ENCODE results near the gene AGBL4. TPM values are rescaled to one million over a fixed set of nuclear protein-coding genes. Genes with fewer than 3 reads are reported as not detected.

The AGBL4 gene
- polyA plus RNA-seq, 1 donor (not counting 4 experiments of a cell fraction or from before 2014, with no cell fraction given), result not detected

DNA sequence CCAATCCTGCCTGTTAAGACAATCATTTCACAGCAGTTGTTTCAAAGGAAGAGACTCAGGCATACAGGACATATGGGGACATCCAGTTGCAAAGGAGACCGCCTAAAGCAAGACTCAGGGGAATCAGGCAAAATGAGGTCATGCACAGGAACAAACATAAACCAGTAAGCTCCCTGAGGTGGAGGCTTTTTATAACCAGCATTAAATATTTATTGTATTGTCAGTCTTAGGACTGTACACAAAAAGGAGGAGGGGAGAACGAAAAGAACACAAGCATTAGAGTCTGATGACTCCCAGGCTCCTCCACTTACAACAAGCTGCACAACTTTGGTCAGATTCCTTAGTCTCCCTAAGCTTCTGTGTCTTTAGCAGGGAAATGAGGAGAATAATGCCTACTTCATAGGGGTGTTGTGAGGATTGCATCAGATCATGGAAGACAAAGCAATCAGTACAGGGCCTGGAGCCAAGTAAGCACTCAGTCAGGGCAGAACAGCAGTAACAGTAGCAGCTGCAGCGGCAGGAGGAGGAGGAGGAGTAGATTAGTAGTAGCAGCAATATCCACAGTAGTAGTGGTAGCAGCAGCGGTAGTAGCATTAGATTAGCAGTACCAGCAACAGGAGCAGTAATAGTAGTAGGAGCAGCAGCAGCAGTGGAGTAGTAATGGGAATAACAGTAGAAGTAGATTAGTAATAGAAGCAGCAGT is 1497.6 kb downstream of the AGBL4 start:
- H3K4me3 ChIP-seq (ENCODE audit: control insufficient read depth in 2 of 3, extremely low read depth in 1 of 3, insufficient read depth in 2 of 3, low read depth in 1 of 3, low read length in 3 of 3), result no peak overlapping the region
- H3K27ac ChIP-seq (ENCODE audit: control insufficient read depth, insufficient read depth, low read length), result no peak overlapping the region
- H4K20me1 ChIP-seq (ENCODE audit: control insufficient read depth, extremely low read depth, insufficient read depth, low read length), result no peaks in the 10 kb centered on the region
- no peaks in the 10 kb centered on the region for H3K79me2 ChIP-seq (ENCODE audit: control insufficient read depth, insufficient read depth, low read length)
- no peaks in the 10 kb centered on the region for H3K36me3 ChIP-seq (ENCODE audit: control insufficient read depth in 2 of 2, extremely low read depth in 1 of 2, insufficient read depth in 2 of 2, low read length in 2 of 2)
- H2AFZ ChIP-seq (ENCODE audit: control insufficient read depth, low read length), result no peak overlapping the region
- dilution Hi-C loops (cut with MboI; ENCODE audit: extremely low pct_ligation_motif_present, low sequenced_read_pairs), result no loop called here
- H3K4me1 ChIP-seq (ENCODE audit: control insufficient read depth, extremely low read depth, insufficient read depth, low read length), result peaks cover 4% of the 10 kb centered on the region
- H3K9me3 ChIP-seq (ENCODE audit: control insufficient read depth, low read depth, low read length), result no peaks in the 10 kb centered on the region
- FAIRE-seq (no peak), DNase-seq (ENCODE audit: low read depth, low spot score) (no peak)
- H3K4me2 ChIP-seq (ENCODE audit: control insufficient read depth, extremely low read depth, insufficient read depth, low read depth, low read length), result no peak overlapping the region
- no peaks in the 10 kb centered on the region for H3K9me1 ChIP-seq (ENCODE audit: control insufficient read depth, extremely low read depth, insufficient read depth, low read length)
- H3K27me3 ChIP-seq (ENCODE audit: control insufficient read depth, extremely low read depth, insufficient read depth, low read length), result no peaks in the 10 kb centered on the region
- TF ChIP-seq, protein P1, sequence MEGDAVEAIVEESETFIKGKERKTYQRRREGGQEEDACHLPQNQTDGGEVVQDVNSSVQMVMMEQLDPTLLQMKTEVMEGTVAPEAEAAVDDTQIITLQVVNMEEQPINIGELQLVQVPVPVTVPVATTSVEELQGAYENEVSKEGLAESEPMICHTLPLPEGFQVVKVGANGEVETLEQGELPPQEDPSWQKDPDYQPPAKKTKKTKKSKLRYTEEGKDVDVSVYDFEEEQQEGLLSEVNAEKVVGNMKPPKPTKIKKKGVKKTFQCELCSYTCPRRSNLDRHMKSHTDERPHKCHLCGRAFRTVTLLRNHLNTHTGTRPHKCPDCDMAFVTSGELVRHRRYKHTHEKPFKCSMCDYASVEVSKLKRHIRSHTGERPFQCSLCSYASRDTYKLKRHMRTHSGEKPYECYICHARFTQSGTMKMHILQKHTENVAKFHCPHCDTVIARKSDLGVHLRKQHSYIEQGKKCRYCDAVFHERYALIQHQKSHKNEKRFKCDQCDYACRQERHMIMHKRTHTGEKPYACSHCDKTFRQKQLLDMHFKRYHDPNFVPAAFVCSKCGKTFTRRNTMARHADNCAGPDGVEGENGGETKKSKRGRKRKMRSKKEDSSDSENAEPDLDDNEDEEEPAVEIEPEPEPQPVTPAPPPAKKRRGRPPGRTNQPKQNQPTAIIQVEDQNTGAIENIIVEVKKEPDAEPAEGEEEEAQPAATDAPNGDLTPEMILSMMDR (optimal IDR thresholded peaks at IDR 0.05 in 1 of 3, IDR thresholded peaks at IDR 0.05 in 1 of 3, conservative IDR thresholded peaks at IDR 0.05 in 1 of 3; ENCODE audit: extremely low read depth in 1 of 3, insufficient read depth in 2 of 3, low read length in 3 of 3), result no peak
- TF ChIP-seq EZH2 (IDR thresholded peaks at IDR 0.05; ENCODE audit: low read length), result no peak
- no peak overlapping the region for H3K9ac ChIP-seq (ENCODE audit: control insufficient read depth, extremely low read depth, insufficient read depth, low read length)

- no peaks in the 10 kb centered on the region for H3K27me3 ChIP-seq (ENCODE audit: control insufficient read depth, extremely low read depth, insufficient read depth, low read length)
- FAIRE-seq (no peak), DNase-seq (ENCODE audit: low read depth, low spot score) (no peak)
- H3K79me2 ChIP-seq (ENCODE audit: control insufficient read depth, insufficient read depth, low read length), result no peaks in the 10 kb centered on the region
- H3K9me1 ChIP-seq (ENCODE audit: control insufficient read depth, extremely low read depth, insufficient read depth, low read length), result no peaks in the 10 kb centered on the region
- H3K9ac ChIP-seq (ENCODE audit: control insufficient read depth, extremely low read depth, insufficient read depth, low read length), result no peak overlapping the region
- H2AFZ ChIP-seq (ENCODE audit: control insufficient read depth, low read length), result no peak overlapping the region
- no peaks in the 10 kb centered on the region for H3K36me3 ChIP-seq (ENCODE audit: control insufficient read depth in 2 of 2, extremely low read depth in 1 of 2, insufficient read depth in 2 of 2, low read length in 2 of 2)
- no peak overlapping the region for H3K27ac ChIP-seq (ENCODE audit: control insufficient read depth, insufficient read depth, low read length)
- H3K4me1 ChIP-seq (ENCODE audit: control insufficient read depth, extremely low read depth, insufficient read depth, low read length), result peaks cover 4% of the 10 kb centered on the region
- H3K4me3 ChIP-seq (ENCODE audit: control insufficient read depth in 2 of 3, extremely low read depth in 1 of 3, insufficient read depth in 2 of 3, low read depth in 1 of 3, low read length in 3 of 3), result no peak overlapping the region
- no peak overlapping the region for H3K4me2 ChIP-seq (ENCODE audit: control insufficient read depth, extremely low read depth, insufficient read depth, low read depth, low read length)
- dilution Hi-C loops (cut with MboI; ENCODE audit: extremely low pct_ligation_motif_present, low sequenced_read_pairs), result no loop called here
- no peak for TF ChIP-seq EZH2 (IDR thresholded peaks at IDR 0.05; ENCODE audit: low read length)
- TF ChIP-seq, protein P1 (optimal IDR thresholded peaks at IDR 0.05 in 1 of 3, IDR thresholded peaks at IDR 0.05 in 1 of 3, conservative IDR thresholded peaks at IDR 0.05 in 1 of 3; ENCODE audit: extremely low read depth in 1 of 3, insufficient read depth in 2 of 3, low read length in 3 of 3), result no peak
- H3K9me3 ChIP-seq (ENCODE audit: control insufficient read depth, low read depth, low read length), result no peaks in the 10 kb centered on the region
- no peaks in the 10 kb centered on the region for H4K20me1 ChIP-seq (ENCODE audit: control insufficient read depth, extremely low read depth, insufficient read depth, low read length)
Observed at GRCh38 chr1:48524892-48525467, 1498.8 kb downstream of the AGBL4 start.

Data from keratinocyte (primary cell).